CD4-positive, alpha-beta T cell treated with Interferon gamma for 1 hour (primary cell): ENCODE data around the gene TTC12.

Source experiments
- DNase-seq: peaks from one replicate; pipeline ENCODE4 v3.0.0-alpha.2; 2020

TTC12 gene

DNA sequence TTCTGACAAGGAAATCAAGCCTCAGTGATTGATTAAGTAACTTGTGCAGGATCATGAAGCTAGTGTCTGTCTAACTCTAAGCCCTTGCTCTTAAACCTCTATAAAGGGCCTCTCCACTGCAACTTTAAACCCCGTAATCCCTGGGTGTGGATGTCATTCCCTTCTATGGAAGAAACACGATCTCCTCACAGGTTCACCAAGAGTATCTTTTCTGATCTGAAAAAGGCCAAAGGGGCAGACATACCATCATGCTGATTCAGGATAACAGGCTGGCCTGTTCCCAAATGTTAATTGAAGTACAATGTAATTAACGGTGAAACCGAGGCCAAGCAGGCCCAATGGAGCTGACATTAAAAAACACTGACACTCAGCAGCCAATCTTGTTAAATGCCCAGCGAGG lies 17.1 kb downstream of the TTC12 start:
- DNase-seq: no peak

- no peak for DNase-seq
These were observed 17.6 kb downstream of the TTC12 start for GRCh38 chr11:113332023-113332422.

GRCh38 chr11:113332638-113333329 lies 18.4 kb downstream of the TTC12 start:
- no peak for DNase-seq

- no peak for DNase-seq
These were observed 19.8 kb downstream of the TTC12 start for GRCh38 chr11:113334183-113334582.

- no peak for DNase-seq
These were observed 24.3 kb downstream of the TTC12 start for GRCh38 chr11:113338730-113339129.

GRCh38 chr11:113339929-113340589 lies 25.7 kb downstream of the TTC12 start:
- no peak for DNase-seq

DNA sequence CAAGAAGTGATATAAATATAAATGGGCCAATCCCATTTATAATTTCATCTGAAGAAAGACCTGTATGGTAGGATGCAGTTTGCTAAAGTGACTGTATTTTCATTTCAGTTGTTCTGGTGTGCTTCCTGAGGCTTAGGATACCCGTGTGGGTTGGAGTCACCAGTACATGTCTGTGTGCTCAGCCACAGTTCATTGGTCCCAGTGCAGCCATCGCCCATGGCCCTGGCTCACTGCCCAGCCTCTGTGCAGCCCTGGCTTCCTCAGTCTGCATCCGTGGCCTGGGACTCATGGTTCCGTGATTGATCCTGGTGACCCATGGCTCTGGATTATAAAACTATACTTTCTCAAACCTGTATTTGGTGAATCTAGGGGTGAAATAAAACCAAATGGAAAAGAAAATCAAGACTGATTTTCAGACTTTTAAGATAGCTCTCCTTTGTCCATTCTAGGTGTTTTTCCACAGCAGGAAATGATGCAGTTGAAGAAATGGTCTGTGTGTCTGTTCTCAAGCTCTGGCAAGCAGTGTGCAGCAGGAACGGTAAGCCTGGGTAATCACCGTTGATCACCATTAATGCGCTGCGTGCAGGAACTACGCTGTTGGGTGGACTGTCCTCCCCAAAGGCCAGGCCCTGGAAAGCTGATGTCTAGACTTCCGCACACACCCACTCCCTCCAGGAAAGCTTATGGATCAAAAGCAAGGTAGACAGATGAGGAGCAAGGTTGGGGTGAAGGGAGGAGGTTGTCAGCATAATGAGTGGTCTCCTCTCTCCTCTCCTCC lies 27.2 kb downstream of the TTC12 start:
- no peak for DNase-seq

- no peak for DNase-seq
These were observed 31.6 kb downstream of the TTC12 start for GRCh38 chr11:113345978-113346377.

GRCh38 chr11:113349528-113349927 lies 35.1 kb downstream of the TTC12 start:
- no peak for DNase-seq

DNA sequence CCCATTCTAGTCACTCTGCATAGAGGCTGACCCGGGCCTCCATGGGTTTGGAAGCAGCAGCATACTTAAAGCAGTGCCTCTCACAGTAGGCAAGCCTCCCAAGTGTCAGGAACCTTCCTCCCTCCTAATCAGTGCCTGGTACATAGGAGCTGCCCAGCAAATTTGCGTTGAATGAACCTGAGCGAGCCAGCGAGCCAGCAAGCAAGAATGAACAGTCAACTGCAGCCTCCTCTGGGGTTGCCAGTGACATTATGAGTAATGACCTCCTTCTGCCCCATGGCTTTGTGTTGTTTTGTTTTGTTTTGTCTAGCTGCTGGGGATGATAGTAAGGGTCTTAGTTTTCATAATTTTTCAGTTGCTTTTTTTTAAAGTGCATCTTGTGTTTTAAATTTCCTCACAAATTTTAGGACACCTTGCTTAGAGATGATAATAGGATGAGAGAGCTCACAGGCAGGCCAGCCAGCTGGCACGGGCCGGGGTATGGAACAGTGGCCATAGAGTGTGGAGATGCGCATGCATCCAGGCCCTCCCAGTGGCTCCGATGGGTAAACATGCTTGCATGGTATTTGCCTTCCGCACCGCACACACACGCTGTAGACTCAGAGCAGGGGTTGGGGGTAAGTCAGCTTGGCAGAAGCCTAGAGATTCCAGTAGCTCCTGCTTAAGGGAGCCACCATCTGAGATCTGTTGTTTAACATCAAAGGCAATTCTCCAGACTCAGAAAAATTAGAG lies 36.1 kb downstream of the TTC12 start:
- DNase-seq: no peak

GRCh38 chr11:113351068-113351450 lies 36.7 kb downstream of the TTC12 start:
- no peak for DNase-seq

DNA sequence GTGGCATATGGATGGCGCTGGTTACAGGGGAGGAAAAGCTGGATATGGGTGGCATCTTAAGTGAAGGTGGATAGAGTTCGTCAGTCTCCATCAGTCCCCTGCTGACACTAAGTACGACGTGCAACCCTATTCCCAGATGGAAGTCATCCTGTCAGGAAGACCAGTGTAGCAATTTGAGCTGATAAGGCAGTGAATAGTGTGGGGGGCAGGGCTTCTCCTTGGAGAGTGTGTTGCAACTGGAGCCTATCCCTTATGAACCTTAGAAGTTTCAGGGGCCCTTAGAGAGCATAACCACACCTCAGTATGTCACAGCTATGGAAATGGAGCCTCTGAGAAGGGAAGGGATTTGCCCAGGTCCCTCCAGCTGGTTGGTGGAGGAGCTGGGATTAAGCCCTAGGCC lies 37.1 kb downstream of the TTC12 start:
- DNase-seq: no peak

DNA sequence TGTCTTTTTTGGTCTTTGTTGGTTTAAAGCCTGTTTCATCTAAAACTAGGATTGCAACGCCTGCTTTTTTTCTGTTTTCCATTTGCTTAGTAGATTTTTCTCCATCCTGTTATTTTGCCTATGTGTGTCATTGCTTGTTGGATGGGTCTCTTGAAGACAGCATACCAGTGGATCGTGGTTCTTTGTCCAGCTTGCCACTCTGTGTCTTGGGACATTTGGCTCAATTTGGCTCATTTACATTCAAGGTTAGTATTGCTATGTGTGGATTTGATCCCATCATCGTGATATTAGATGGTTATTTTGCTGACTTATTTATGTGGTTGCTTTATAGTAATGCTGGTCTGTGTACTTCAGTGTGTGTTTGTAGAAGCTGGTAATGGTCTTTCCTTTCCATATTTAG lies 41.8 kb downstream of the TTC12 start:
- no peak for DNase-seq

DNA sequence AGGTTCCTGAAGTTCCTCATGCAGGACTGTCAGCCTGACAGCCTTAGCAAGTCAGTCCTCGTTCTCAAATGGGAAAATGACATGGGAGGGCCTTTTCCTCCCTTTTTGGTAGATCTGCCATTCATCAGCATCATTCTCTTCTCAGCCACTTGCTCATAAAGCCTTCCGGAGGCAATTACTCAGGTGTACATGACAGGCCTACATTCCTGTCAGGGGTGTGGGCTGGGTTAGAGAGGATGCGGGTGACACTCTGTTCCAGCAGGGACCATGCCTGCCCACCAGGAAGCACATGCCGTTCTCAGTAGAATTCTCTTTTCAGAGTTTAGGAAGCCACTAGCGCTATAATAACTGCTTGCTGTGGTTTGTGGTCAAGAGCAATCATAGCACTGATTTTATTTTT lies 49.0 kb downstream of the TTC12 start:
- DNase-seq: no peak

DNA sequence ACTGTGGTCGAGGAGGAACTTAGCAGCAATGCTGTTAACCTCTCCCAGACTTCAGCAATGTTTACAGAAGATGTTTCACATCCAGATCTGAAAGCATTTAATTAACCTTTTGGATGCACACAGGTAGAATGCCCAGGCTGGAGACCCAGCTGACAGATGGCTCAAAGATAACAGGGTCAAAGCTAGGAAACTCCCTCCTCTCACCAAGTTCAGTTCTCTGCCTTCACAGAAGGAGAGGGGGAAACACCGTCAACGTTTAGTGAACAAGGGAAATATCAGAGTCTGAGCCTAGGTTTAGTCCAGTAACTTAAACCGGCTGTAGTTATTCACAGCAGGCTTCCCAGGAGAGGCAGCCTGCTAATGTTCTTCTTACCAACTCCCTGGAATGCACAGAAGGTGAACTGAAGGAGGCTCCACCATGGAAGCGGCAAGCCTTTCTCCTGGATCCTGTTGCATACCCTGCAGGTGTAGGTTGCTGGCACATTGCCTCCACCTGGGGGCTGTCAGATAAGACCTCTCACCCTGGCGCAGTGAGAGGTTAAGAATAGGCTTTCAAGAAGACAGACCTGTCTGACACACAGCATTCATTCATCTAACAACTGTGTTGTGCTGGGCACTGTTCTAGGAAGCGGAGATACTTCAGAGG lies 49.7 kb downstream of the TTC12 start:
- DNase-seq: no peak

- no peak for DNase-seq
These were observed 51.5 kb downstream of the TTC12 start for GRCh38 chr11:113365895-113366294.

- no peak for DNase-seq
These were observed 55.0 kb downstream of the TTC12 start for GRCh38 chr11:113369411-113369810.

DNA sequence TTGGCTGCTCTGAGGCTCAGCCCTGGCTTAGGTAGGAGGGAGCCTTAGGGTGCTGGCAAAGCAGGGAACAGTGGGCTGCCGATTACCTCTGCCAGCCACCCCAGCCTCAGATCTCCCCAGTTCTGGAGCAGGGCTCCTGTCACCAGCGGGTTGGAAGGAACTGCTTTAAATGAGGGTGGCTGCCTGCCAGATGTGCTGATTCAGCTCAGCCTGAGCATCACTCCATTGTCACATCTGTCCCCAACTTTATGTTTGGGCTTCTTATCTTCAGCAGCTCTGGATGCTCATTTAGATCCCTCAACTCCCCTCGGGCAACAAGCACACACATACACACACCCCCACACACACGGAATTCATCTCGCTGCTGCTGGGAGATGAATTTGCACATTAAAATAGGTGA lies 56.3 kb downstream of the TTC12 start:
- DNase-seq: no peak

- DNase-seq: no peak
These were observed 57.9 kb downstream of the TTC12 start for GRCh38 chr11:113372309-113372708.

GRCh38 chr11:113373306-113373705 lies 58.9 kb downstream of the TTC12 start:
- DNase-seq: no peak

- no peak for DNase-seq
These were observed 59.7 kb downstream of the TTC12 start for GRCh38 chr11:113373981-113374560.

GRCh38 chr11:113375402-113375801 lies 61.0 kb downstream of the TTC12 start:
- no peak for DNase-seq
